WTC11 (cell line): ENCODE measurements around the gene LRRC7.

Experiments used
- FOXK1 ChIP-seq: sonication (generic); formaldehyde crosslinking; IDR thresholded peaks from 2 replicates; pipeline ENCODE4 v1.8.0; 2022; ENCODE audit warnings: mild to moderate bottlenecking, moderate library complexity, missing genetic modification reagents
- IRF2 ChIP-seq: sonication (generic); formaldehyde crosslinking; IDR thresholded peaks from 2 replicates; pipeline ENCODE4 v1.8.0; 2022; ENCODE audit warnings: low read depth, missing genetic modification reagents, borderline replicate concordance
- RELA ChIP-seq: sonication (generic); formaldehyde crosslinking; IDR thresholded peaks from 2 replicates; pipeline ENCODE4 v1.8.1; 2022; ENCODE audit warnings: missing genetic modification reagents, mild to moderate bottlenecking, borderline replicate concordance
- ZNF263 ChIP-seq: sonication (generic); formaldehyde crosslinking; IDR thresholded peaks from 2 replicates; pipeline ENCODE4 v1.8.1; 2022; ENCODE audit warnings: low read depth, mild to moderate bottlenecking, moderate library complexity, missing genetic modification reagents
- TF ChIP-seq, protein P1 (sequence below): fragments of 200-600 bp; IDR thresholded peaks from 2 replicates; pipeline ENCODE4 v1.8.0; 2022; ENCODE audit warnings: antibody characterized with exemption
- TF ChIP-seq, protein P2 (sequence below): sonication (generic); formaldehyde crosslinking; IDR thresholded peaks from 2 replicates; pipeline ENCODE4 v1.8.1; 2023; ENCODE audit warnings: mild to moderate bottlenecking, missing genetic modification reagents, moderate library complexity

DNA sequence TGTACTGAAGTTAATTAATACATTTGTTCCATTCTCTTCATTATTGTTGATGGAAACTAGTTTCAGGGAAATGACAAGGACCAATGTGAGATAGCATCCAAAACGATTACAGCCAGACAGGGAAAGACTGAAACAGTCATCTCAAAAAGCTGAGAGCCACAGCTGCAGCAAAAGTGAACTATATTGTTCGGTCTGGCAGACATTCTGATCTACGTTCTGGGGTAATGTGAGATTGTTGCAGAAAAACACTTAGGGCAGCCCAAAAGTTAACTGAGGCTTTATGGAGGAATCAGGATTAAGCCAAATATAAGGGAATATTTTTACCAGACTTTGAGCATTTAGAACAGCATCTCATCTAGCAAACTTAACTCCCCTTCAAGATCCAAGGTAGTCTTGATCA lies 524.8 kb downstream of the LRRC7 start:
- TF ChIP-seq RELA (no peak), FOXK1 (CRISPR knock-in tag) (no peak), IRF2 (CRISPR knock-in tag) (no peak), ZNF263 (CRISPR knock-in tag) (no peak)
- TF ChIP-seq, protein P1, sequence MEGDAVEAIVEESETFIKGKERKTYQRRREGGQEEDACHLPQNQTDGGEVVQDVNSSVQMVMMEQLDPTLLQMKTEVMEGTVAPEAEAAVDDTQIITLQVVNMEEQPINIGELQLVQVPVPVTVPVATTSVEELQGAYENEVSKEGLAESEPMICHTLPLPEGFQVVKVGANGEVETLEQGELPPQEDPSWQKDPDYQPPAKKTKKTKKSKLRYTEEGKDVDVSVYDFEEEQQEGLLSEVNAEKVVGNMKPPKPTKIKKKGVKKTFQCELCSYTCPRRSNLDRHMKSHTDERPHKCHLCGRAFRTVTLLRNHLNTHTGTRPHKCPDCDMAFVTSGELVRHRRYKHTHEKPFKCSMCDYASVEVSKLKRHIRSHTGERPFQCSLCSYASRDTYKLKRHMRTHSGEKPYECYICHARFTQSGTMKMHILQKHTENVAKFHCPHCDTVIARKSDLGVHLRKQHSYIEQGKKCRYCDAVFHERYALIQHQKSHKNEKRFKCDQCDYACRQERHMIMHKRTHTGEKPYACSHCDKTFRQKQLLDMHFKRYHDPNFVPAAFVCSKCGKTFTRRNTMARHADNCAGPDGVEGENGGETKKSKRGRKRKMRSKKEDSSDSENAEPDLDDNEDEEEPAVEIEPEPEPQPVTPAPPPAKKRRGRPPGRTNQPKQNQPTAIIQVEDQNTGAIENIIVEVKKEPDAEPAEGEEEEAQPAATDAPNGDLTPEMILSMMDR: no peak
- TF ChIP-seq, protein P2, sequence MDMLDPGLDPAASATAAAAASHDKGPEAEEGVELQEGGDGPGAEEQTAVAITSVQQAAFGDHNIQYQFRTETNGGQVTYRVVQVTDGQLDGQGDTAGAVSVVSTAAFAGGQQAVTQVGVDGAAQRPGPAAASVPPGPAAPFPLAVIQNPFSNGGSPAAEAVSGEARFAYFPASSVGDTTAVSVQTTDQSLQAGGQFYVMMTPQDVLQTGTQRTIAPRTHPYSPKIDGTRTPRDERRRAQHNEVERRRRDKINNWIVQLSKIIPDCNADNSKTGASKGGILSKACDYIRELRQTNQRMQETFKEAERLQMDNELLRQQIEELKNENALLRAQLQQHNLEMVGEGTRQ (CRISPR knock-in tag): no peak
